HuH-7.5 (cell line): ENCODE results near the gene MAT1A.
A peak's percentile ranks its signal among the peaks of the same experiment; 100 is the strongest.

ENCODE experiments used
- DNase-seq: peaks from one replicate; pipeline ENCODE4 v3.0.0; 2011; ENCODE audit warnings: low spot score

The MAT1A gene

DNA sequence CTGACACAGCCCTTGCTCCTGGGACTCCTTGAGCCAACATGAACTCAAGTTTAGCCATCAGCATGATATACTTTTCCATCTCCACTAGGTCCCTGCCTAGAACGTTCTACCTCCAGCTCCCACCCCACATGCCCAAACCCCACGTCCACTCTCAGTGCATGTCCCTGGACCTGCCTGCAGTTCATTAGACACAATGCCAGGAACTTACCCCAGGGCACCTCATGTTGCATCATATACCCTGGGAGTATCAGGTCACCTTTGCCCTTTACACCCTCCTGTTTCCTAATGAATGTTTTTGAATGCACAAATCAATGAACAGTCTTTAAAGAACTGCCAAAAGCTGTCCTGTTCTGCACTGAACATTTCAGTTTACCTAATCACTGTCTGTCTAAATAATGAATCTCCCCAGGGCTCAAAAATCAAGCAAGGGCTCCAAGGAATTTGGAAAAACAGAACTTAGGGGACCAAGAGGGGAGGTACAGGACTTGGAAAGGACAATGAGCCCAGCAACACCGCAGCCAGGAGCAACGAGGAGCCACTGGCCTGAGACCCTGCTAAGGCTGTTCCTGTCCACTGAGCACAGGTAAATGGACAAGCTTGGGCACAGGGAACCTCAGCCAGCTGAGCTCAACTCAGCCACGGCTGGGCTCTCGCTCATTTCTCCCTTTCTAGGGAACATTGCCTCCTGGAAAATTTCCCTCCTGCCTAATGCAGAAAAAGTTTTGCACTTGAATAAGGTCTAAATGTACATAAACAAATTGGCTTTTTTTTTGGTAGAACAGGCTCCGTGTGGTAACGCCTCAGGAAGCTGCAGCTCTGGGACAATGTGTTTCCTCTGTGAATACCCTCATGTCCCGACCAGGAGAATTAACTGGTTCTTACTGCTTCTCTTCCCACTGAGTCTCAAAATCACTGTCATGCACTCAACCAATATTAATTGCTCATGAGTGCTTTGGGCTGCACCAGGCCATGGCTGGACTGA lies 7.4 kb downstream of the MAT1A start:
- DNase-seq: peak; percentile 43

DNA sequence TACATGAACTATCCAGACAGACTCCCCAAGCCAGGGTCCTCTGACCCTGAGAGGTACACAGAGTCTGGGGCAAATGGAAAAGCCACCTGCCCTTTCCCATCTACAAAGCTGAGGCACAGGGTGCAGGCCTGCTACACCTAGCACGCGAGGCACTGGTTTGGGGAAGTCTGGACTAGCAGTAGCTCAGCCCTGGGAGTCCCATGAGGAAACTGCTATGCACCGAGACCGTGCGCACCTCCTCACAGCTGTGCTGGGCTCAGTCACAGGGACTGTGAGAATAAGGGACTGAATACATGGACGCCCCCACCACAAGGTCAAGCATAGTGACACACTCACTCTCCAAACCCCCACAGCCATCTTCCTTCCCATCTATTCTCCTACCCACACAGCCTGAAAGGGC lies 8.2 kb downstream of the MAT1A start:
- DNase-seq: no peak

DNA sequence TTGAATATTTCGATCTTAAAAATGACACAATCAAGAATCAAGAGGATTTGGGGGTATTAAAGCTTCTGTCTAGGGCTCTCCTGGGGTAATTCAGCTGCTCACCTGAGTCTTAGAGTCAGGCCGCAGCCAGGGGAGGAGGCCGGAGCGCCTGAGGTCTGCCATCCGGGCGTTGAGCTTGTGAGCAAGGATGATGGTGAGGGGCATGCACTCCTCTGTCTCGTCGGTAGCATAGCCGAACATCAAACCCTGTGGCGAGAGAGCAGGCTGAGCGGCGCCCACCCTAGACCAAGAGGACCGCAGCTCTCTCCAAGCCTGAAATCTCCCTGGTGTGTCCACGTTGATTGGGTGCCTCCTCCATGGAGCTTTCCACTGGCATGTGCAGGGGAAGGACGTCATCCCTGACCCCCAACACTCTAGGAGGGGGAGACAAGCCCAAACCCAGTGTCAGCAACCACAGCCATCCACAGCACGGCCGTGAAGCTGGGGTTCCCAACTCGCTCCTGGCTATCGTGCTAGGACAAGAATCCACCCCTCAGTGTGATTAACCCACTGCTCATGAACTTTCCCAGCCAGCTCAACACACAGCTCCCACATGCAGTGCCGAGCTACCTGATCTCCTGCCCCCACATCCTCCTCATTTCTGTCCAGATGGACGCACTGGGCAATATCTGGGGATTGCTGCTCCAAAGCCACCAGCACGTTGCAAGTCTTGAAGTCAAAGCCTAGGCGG lies 9.2 kb downstream of the MAT1A start:
- DNase-seq: no peak

- DNase-seq: no peak
Measured at GRCh38 chr10:80279146-80279545, 10.3 kb downstream of the MAT1A start.

- DNase-seq: no peak
Measured at GRCh38 chr10:80278480-80278879, 11.0 kb downstream of the MAT1A start.

DNA sequence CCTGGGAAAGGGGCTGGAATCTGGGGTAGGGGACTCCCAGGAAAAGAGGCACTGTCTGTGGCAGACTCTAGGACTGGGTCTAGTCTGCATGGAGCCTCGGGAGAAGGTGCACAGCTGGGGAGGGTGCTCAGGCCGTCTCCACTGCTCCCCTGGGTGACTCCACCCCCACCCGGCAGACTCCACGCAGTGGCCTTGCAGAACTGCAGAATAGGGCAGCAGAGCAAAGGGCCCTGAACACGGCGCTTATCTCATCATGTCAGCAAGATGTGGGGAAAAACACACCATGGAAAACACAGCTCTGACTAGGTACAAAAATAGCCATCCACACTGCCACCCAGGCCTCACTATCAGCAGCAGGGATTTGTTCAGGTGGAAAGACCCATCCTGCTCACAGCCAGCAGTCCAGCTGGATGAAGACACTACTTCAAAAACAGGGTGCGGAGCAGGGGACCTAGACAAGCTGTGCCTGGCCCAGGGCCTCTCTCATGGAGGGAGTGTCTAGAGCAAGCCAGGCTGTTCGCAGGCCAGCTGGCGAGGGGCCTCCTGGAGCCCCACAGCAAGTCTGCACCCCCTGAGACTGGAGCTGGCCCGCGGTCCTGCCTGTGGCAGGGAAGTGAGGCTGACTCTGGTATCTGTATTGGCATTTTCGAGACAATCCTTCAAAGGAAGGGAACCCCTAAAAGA lies 11.7 kb downstream of the MAT1A start:
- DNase-seq: no peak

- no peak for DNase-seq
Measured at GRCh38 chr10:80277016-80277415, 12.4 kb downstream of the MAT1A start.

GRCh38 chr10:80276335-80276734 lies 13.1 kb downstream of the MAT1A start:
- DNase-seq: no peak

DNA sequence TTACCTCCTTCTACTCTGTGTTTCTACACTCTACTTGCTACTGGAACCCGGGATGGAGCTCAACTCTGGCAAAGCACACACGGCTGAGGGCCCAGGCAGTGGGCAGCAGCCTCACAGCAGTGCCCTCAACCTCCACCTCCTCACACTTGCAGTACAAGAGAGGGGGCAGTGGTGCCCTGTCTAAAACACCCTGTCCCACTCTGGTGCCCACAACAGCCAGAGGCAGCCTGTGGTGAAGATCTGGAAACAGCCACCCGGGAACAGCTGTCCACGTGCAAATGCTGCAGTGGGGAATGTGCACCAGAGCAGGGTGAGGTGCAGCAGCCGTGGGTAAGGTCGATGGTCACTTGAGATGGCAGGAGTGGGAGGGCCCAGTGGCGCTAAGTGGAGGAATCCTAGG lies 13.7 kb downstream of the MAT1A start:
- no peak for DNase-seq

DNA sequence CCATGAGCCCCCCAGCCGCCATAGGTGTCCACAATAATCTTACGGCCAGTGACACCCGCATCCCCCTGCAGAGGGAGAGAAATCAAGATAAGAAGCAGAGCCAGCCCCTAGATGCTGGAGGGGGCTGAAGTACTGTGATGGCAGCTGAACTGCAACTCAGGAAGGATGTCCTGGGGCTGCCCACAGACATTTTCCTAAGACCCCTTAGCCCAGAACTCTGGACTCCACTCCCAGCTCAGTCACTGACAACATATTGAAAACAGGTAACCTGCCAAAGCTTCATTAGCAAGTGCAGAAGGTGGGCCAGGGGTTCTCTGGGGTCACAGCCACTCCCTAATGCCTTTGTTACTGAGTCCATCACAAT lies 14.3 kb downstream of the MAT1A start:
- DNase-seq: no peak

- no peak for DNase-seq
Measured at GRCh38 chr10:80274396-80275134, 14.9 kb downstream of the MAT1A start.

GRCh38 chr10:80273523-80274170 lies 15.8 kb downstream of the MAT1A start:
- DNase-seq: no peak

DNA sequence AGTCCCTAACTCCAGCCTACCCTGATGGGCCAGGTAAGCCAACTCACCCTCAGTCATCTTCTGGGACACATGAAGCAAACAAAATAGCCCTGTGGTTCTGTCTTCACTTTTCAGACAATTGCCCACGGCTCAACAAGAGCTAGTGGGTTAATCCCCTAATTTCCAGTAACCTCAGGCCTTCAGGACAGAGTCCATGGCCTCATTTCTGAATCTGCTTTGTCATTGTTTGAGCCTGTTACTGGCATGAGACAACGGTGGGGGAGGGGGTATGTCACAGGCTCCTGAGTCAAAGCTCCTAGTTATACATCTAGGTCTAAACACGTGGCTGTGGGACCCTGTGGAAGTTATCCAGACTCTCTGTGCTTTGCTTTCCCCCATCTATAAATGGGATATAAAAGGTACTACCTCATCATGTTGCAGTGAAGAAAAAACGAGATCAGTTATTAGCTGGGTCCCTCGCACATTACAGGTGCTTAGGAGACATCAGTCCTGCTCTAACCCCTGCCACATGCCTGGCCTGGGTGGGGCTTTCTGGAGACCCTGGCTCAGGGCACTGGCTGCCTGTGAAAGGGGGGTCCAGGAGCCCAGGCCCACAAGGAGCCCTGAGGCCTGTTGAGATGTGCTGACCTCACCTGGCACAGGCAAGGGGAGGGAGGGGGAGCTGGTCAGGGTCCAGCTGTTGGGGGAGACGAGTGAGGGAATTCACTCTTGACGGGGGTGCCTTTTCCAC lies 16.5 kb downstream of the MAT1A start:
- DNase-seq: peak; percentile 25

DNA sequence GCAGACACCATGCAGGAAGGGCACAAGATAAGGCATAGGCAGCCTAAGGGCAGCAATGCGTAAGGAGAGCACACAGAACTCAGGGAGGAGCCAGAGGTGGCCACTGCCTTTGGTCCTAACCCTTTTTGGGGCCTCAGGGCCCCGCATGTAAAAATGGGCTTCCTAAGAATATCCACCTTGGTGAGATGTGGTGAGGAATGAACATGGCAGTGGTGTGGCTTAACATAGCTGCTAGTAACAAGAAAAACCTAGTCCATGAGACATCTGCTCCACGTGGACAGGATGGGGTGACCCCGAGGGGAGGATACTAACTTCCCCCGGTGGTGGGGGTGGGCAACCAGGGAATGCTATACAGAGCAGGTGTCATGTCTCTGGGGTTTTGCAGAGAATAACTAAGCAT lies 18.0 kb downstream of the MAT1A start:
- no peak for DNase-seq

GRCh38 chr10:80270887-80271286 lies 18.6 kb downstream of the MAT1A start:
- DNase-seq: no peak

DNA sequence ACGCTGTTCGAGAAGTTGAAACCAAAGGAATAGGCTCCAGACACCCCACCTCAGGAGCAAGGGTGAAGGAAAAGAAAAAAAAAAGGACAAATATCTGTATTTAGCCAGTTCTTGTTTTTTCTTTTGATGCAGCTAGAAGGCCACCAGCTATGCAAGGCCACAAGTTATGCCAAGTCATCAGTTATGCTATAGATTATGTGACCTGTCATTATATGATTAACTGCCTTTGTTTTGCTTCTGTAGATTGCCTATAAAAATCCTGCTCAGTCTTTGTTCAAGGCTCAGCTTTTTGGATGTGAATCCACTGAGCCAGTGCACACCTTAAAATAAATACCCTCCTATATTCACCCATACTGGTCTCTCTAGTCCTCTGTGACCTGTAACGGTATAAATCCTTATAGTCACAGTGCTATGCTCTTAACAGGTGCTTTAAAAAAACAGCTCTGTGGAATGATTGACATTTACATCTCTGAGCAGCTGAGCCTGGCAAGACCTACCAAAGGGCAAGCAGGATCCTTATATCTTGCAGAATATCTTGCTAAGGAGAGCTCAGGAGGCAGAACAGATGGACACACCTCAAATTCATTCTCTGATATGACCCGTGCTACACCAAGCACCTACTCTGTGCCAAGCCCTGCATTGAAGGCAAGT lies 20.4 kb downstream of the MAT1A start:
- no peak for DNase-seq

DNA sequence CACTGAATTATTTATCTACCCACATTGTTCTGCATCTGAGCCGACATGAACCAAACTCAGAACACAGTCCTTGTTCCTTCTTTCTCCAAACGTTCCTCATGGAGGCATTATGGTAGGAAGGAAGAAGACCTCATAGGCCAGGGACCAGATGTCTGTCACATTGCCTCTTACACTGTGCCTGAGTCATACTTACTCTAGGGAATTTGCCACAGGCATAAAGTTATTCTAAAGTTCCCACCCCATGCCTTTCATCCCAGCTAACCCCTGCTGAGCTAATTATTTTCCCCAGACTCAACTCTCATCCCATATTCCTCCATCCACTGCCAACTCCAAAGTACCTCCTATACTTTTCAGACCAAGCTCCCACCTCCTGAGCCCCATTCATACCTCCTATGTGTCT lies 21.2 kb downstream of the MAT1A start:
- no peak for DNase-seq

DNA sequence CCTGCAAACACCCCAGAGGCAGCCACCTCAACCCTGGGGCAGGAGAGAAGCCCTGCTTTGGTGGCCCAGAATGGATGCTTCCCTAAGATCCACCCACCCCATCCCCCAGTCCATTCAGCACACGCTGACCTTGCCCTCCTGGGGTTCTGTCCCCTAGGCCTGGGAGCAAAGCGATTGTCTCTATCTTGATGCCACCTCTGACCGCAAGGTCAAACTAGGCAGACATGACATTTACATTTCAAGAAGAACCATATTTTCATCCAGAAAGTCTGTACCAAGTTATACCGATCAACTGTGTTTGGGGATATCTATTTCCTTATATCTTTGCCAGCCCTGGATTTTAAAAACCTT lies 23.0 kb downstream of the MAT1A start:
- no peak for DNase-seq

- no peak for DNase-seq
Measured at GRCh38 chr10:80265740-80266512, 23.5 kb downstream of the MAT1A start.
